GM19395 (cell line): Measurements from ENCODE around the gene LOXL1.
"Not testable (repeated sequence)": the region's sequence is repeated elsewhere in the genome, so short reads cannot be mapped to it uniquely, and the experiment has no call there.

Source experiments
- ATAC-seq: cut with Tn5 transposase; IDR thresholded peaks from one replicate; pipeline ENCODE4 v1.9.1; 2021; ENCODE audit warnings: mild to moderate bottlenecking, moderate library complexity; ENCODE audit not compliant: unreplicated experiment

The LOXL1 gene

DNA sequence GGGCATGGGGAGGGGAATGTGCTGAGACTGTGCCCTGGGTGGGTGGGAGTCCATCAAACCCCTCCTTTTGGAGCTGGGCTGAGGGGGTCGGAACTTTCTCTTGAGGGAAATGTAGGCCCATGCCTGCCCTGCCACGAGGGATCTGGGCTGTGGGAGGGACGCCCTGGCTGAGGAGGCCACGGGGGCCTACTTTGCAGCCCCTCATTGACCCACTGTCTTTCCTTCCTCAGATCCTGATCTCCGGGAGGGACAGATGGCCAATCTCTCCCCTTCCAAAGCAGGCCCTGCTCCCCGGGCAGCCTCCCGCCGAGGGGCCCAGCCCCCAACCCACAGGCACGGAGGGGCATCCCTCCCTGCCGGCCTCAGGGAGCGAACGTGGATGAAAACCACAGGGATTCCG, 25.3 kb downstream of the LOXL1 start:
- no peak for ATAC-seq

- no peak for ATAC-seq
These were observed 26.1 kb downstream of the LOXL1 start for GRCh38 chr15:73952171-73952912.

- no peak for ATAC-seq
These were observed 26.9 kb downstream of the LOXL1 start for GRCh38 chr15:73952913-73953750.

- ATAC-seq: no peak
These were observed 28.2 kb downstream of the LOXL1 start for GRCh38 chr15:73954188-73955145.

DNA sequence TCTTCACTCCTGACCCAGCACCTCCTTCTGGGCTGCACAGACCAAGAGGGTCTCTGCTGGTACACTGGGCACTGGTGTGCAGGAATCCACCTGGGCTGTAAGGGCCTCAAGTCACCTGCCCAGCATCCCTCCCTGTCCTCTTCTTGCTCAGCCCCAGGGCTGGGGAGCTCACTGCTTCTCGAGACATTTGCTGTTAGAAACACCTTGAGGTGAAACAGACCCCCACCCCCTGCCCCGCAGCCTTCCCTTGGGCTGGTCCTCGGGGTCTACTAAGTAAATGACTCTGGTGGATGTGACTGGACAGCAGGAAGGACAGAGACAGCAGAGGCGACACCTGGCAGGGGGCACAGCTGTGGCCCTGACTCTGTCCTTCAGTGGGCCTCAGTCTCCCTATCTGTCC, 29.1 kb downstream of the LOXL1 start:
- no peak for ATAC-seq

GRCh38 chr15:73955861-73956742, 29.8 kb downstream of the LOXL1 start:
- ATAC-seq: no peak

DNA sequence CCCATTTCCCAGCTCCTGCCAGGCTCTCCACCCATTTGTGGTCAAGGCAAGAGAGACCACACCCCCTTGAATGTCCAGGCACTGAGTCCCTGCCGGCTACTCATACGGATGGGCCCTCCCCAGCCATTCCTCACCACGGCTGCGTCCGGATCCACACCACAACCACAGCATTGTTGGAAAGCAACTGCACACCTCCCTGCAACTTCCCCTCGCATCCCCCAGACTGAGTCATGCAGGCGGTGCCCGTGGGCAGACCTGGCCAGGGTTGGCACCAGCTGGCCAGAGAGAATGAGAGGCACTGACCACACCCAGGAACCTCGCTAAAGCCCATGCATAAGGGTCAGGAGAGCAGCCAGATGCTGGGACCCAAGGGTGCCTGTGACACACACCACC, 30.5 kb downstream of the LOXL1 start:
- ATAC-seq: no peak

GRCh38 chr15:73957276-73957675, 31.0 kb downstream of the LOXL1 start:
- ATAC-seq: no peak

DNA sequence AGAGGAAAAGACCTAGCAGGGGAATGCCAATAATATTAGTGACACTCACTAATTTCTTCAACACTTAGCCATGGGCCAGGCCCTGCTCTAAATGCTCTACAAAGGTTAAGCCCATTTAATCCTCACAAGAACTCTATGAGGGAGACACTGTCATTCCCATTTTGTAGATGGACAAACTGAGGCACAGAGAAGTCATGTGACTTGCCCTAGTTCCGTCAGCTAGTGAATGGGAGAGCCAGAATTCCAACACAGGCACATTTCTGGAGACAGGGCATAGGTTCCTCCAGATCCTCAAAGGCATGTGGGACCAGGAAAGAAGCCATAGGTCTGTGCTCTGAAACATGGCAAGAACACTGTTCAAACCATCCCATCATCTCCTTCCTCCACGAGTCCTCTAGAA, 31.5 kb downstream of the LOXL1 start:
- ATAC-seq: no peak

- ATAC-seq: no peak
These were observed 32.8 kb downstream of the LOXL1 start for GRCh38 chr15:73959012-73959581.

DNA sequence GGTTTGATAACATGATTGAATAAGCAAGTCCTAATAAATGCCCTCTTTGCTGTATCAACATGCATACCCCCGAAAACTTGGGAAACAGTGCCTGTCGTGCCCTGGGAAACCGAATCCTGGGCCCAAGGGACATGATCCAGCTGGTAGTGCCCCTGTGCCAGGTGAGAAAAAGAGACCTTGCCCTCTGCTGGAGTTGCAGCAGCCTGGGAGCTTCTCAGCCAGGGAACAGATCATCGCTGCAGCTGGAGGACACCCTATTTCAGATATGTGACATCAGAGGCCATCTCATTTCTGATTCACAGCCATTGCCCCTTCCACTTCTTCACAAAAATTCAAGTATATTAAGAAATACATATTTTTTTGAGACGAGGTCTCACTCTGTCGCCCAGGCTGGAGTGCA, 33.5 kb downstream of the LOXL1 start:
- ATAC-seq: no peak

- not testable (repeated sequence) for ATAC-seq
These were observed 34.3 kb downstream of the LOXL1 start for GRCh38 chr15:73960472-73961070.

DNA sequence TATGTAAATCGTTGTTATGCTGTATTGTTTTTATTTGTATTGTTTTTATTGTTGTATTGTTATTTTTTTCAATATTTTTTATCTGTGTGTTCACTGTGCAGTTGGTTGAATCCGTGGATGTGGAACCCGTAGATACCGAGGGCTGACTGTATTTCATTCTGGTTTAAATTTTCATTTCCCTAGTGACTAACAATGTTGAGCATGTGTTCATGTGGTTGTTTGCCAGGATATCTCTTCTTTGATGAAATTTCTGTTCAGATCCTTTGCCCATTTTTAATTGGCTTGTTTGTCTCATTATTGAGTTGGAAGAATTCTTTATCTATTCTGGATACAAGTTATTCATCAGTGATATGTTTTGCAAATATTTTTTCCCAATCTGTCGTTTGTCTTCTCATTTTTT, 36.2 kb downstream of the LOXL1 start:
- no peak for ATAC-seq

- peak; percentile 58 for ATAC-seq
These were observed 38.5 kb downstream of the LOXL1 start for GRCh38 chr15:73964736-73965093.

- peak; percentile 43 for ATAC-seq
These were observed 39.0 kb downstream of the LOXL1 start for GRCh38 chr15:73965094-73965757.

- peak; percentile 71 for ATAC-seq
These were observed 39.5 kb downstream of the LOXL1 start for GRCh38 chr15:73965758-73966113.

DNA sequence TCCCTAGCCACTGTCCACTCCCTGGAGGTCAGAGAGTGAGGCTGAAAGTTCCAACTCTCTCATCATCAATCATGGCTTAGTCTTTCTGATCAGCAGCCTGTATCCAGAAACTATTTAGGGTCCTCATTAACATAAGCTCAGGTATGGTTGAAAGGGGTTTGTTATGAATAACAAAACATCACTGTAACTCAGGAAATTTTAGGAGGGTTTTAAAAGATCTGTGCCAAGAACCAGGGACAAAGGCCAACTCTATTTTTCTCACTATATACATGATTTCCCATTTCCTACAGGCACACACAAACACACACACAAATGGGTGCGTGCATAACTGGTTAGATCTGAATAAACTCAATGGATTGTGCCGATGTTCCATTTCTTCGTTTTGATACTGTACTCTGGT, 42.2 kb downstream of the LOXL1 start:
- ATAC-seq: no peak

- ATAC-seq: no peak
These were observed 43.0 kb downstream of the LOXL1 start for GRCh38 chr15:73969151-73969759.
